Measurements from ENCODE around the gene NOXA1.
A peak's percentile ranks its signal among the peaks of the same experiment; 100 is the strongest.

The NOXA1 gene

GRCh38 chr9:137454145-137454596, 31.0 kb downstream of the NOXA1 start:
- FAIRE-seq (peak; percentile 42), DNase-seq (ENCODE audit: insufficient read length) (peak; percentile 70)
- no peak for TF ChIP-seq TAF1 (IDR thresholded peaks at IDR 0.05; ENCODE audit: borderline replicate concordance, low read depth, low read length)
- 0 out of 2 replicates have a peak, but pooled peaks have one; percentile 21 for TF ChIP-seq POLR2AphosphoS5 (IDR thresholded peaks at IDR 0.05; ENCODE audit: low read depth, low read length)

- DNase-seq (ENCODE audit: insufficient read length) (no peak), FAIRE-seq (no peak)
- TF ChIP-seq POLR2A (IDR thresholded peaks at IDR 0.05; ENCODE audit: low read depth, low read length) (no peak), TAF1 (IDR thresholded peaks at IDR 0.05; ENCODE audit: borderline replicate concordance, low read depth, low read length) (no peak), POLR2AphosphoS5 (IDR thresholded peaks at IDR 0.05; ENCODE audit: low read depth, low read length) (no peak)
Observed at GRCh38 chr9:137454597-137455358, 31.6 kb downstream of the NOXA1 start.

GRCh38 chr9:137455359-137455991, 32.3 kb downstream of the NOXA1 start:
- TF ChIP-seq TAF1 (IDR thresholded peaks at IDR 0.05; ENCODE audit: borderline replicate concordance, low read depth, low read length) (no peak), POLR2A (IDR thresholded peaks at IDR 0.05; ENCODE audit: low read depth, low read length) (no peak), POLR2AphosphoS5 (IDR thresholded peaks at IDR 0.05; ENCODE audit: low read depth, low read length) (no peak)
- FAIRE-seq (no peak), DNase-seq (ENCODE audit: insufficient read length) (no peak)

- no peak for FAIRE-seq
Observed at GRCh38 chr9:137456061-137456863, 33.1 kb downstream of the NOXA1 start.

GRCh38 chr9:137456864-137457405, 33.7 kb downstream of the NOXA1 start:
- FAIRE-seq (no peak), DNase-seq (ENCODE audit: insufficient read length) (no peak)
- TF ChIP-seq POLR2AphosphoS5 (IDR thresholded peaks at IDR 0.05; ENCODE audit: low read depth, low read length): no peak
- no peak for TF ChIP-seq POLR2A (IDR thresholded peaks at IDR 0.05; ENCODE audit: low read depth, low read length)
- no peak for TF ChIP-seq TAF1 (IDR thresholded peaks at IDR 0.05; ENCODE audit: borderline replicate concordance, low read depth, low read length)

More at GRCh38 chr9:137456061-137456863, 33.1 kb downstream of the NOXA1 start:
- TF ChIP-seq POLR2A (IDR thresholded peaks at IDR 0.05; ENCODE audit: low read depth, low read length): no peak
- no peak for DNase-seq (ENCODE audit: insufficient read length)

- FAIRE-seq (no peak), DNase-seq (ENCODE audit: insufficient read length) (no peak)
- TF ChIP-seq TAF1 (IDR thresholded peaks at IDR 0.05; ENCODE audit: borderline replicate concordance, low read depth, low read length): no peak
- no peak for TF ChIP-seq POLR2AphosphoS5 (IDR thresholded peaks at IDR 0.05; ENCODE audit: low read depth, low read length)
- no peak for TF ChIP-seq POLR2A (IDR thresholded peaks at IDR 0.05; ENCODE audit: low read depth, low read length)
Observed at GRCh38 chr9:137457406-137458193, 34.4 kb downstream of the NOXA1 start.

GRCh38 chr9:137458194-137459151, 35.3 kb downstream of the NOXA1 start:
- FAIRE-seq (no peak), DNase-seq (ENCODE audit: insufficient read length) (no peak)
- no peak for TF ChIP-seq POLR2A (IDR thresholded peaks at IDR 0.05; ENCODE audit: low read depth, low read length)
- TF ChIP-seq TAF1 (IDR thresholded peaks at IDR 0.05; ENCODE audit: borderline replicate concordance, low read depth, low read length): no peak
- no peak for TF ChIP-seq POLR2AphosphoS5 (IDR thresholded peaks at IDR 0.05; ENCODE audit: low read depth, low read length)

GRCh38 chr9:137459152-137459600, 36.0 kb downstream of the NOXA1 start, which contains the start of gene NSMF:
Gene NSMF, minus strand, starts transcription at chr9:137459334. Its CDS starts 232 bp downstream, at chr9:137459102.
- TF ChIP-seq POLR2AphosphoS5 (IDR thresholded peaks at IDR 0.05; ENCODE audit: low read depth, low read length) (no peak), POLR2A (IDR thresholded peaks at IDR 0.05; ENCODE audit: low read depth, low read length) (peak; percentile 56; the same call in 1 of the 2 replicates)
- DNase-seq (ENCODE audit: insufficient read length): peak; percentile 100
- FAIRE-seq: peak; percentile 98

- FAIRE-seq (no peak), DNase-seq (ENCODE audit: insufficient read length) (no peak)
- TF ChIP-seq TAF1 (IDR thresholded peaks at IDR 0.05; ENCODE audit: borderline replicate concordance, low read depth, low read length): no peak
Observed at GRCh38 chr9:137459601-137460362, 36.6 kb downstream of the NOXA1 start.

All from GM12892 (cell line).